ENCODE data around the gene ERG.

The ERG gene

GRCh38 chr21:38365521-38365920 lies 132.8 kb downstream of the ERG start:
- Histone ChIP-seq H3K79me2 (no peaks in the 10 kb centered on the region), H2AFZ (no peak overlapping the region), H3K9ac (no peak overlapping the region), H3K27ac (no peak overlapping the region), H3K4me3 (ENCODE audit: low read depth, low read length) (no peak overlapping the region), H3K9me3 (ENCODE audit: control insufficient read depth, low read length) (no peaks in the 10 kb centered on the region), H3K4me1 (no peaks in the 10 kb centered on the region), H3K4me2 (ENCODE audit: low read length) (no peak overlapping the region), H3K27me3 (ENCODE audit: control insufficient read depth, insufficient read depth, low read length) (no peaks in the 10 kb centered on the region), H3K36me3 (ENCODE audit: control insufficient read depth, insufficient read depth, low read length) (no peaks in the 10 kb centered on the region)
- no peak for TF ChIP-seq CTCF (IDR thresholded peaks at IDR 0.05)

GRCh38 chr21:38363693-38364092 lies 134.6 kb downstream of the ERG start:
- H3K4me1 ChIP-seq = no peaks in the 10 kb centered on the region
- no peak overlapping the region for H3K9ac ChIP-seq
- H2AFZ ChIP-seq = no peak overlapping the region
- TF ChIP-seq CTCF (IDR thresholded peaks at IDR 0.05) = no peak
- H3K36me3 ChIP-seq (ENCODE audit: control insufficient read depth, insufficient read depth, low read length) = no peaks in the 10 kb centered on the region
- H3K79me2 ChIP-seq = no peaks in the 10 kb centered on the region
- no peaks in the 10 kb centered on the region for H3K9me3 ChIP-seq (ENCODE audit: control insufficient read depth, low read length)
- H3K27me3 ChIP-seq (ENCODE audit: control insufficient read depth, insufficient read depth, low read length) = no peaks in the 10 kb centered on the region
- H3K4me3 ChIP-seq (ENCODE audit: low read depth, low read length) = no peak overlapping the region
- H3K4me2 ChIP-seq (ENCODE audit: low read length) = no peak overlapping the region
- H3K27ac ChIP-seq = no peak overlapping the region

GRCh38 chr21:38361324-38361723 lies 137.0 kb downstream of the ERG start:
- H3K27me3 ChIP-seq (ENCODE audit: control insufficient read depth, insufficient read depth, low read length) = no peaks in the 10 kb centered on the region
- TF ChIP-seq CTCF (IDR thresholded peaks at IDR 0.05) = no peak

GRCh38 chr21:38359835-38360234 lies 138.4 kb downstream of the ERG start:
- Histone ChIP-seq H3K9ac (no peak overlapping the region), H2AFZ (no peak overlapping the region), H3K4me1 (no peaks in the 10 kb centered on the region), H3K79me2 (no peaks in the 10 kb centered on the region), H3K36me3 (ENCODE audit: control insufficient read depth, insufficient read depth, low read length) (no peaks in the 10 kb centered on the region), H3K9me3 (ENCODE audit: control insufficient read depth, low read length) (no peaks in the 10 kb centered on the region), H3K27me3 (ENCODE audit: control insufficient read depth, insufficient read depth, low read length) (no peaks in the 10 kb centered on the region), H3K27ac (no peak overlapping the region), H3K4me3 (ENCODE audit: low read depth, low read length) (no peak overlapping the region), H3K4me2 (ENCODE audit: low read length) (no peak overlapping the region)
- no peak for TF ChIP-seq CTCF (IDR thresholded peaks at IDR 0.05)

More at GRCh38 chr21:38361324-38361723, 137.0 kb downstream of the ERG start:
- Histone ChIP-seq H3K36me3 (ENCODE audit: control insufficient read depth, insufficient read depth, low read length) (no peaks in the 10 kb centered on the region), H3K9me3 (ENCODE audit: control insufficient read depth, low read length) (no peaks in the 10 kb centered on the region), H3K4me1 (no peaks in the 10 kb centered on the region), H3K79me2 (no peaks in the 10 kb centered on the region), H3K9ac (no peak overlapping the region), H3K27ac (no peak overlapping the region), H3K4me2 (ENCODE audit: low read length) (no peak overlapping the region), H2AFZ (no peak overlapping the region), H3K4me3 (ENCODE audit: low read depth, low read length) (no peak overlapping the region)

- H3K36me3 ChIP-seq (ENCODE audit: control insufficient read depth, insufficient read depth, low read length) = no peaks in the 10 kb centered on the region
- H3K9me3 ChIP-seq (ENCODE audit: control insufficient read depth, low read length) = no peaks in the 10 kb centered on the region
- no peak overlapping the region for H2AFZ ChIP-seq
- H3K4me2 ChIP-seq (ENCODE audit: low read length) = no peak overlapping the region
- no peaks in the 10 kb centered on the region for H3K4me1 ChIP-seq
- H3K27ac ChIP-seq = no peak overlapping the region
- no peak for TF ChIP-seq CTCF (IDR thresholded peaks at IDR 0.05)
- H3K4me3 ChIP-seq (ENCODE audit: low read depth, low read length) = no peak overlapping the region
- no peak overlapping the region for H3K9ac ChIP-seq
- no peaks in the 10 kb centered on the region for H3K27me3 ChIP-seq (ENCODE audit: control insufficient read depth, insufficient read depth, low read length)
- no peaks in the 10 kb centered on the region for H3K79me2 ChIP-seq
These were observed 139.2 kb downstream of the ERG start for GRCh38 chr21:38359090-38359489.

All from parathyroid adenoma (tissue), 2 donors.